22Rv1 (cell line): ENCODE measurements around the gene MUC2.

Source experiments
- H3K27ac ChIP-seq: fragments of 450-650 bp; 2 replicates; pipeline ENCODE4 v1.5.1; 2017
- CTCF ChIP-seq: fragments of 450-650 bp; IDR thresholded peaks from 2 replicates; pipeline ENCODE4 v1.5.1; 2017; ENCODE audit warnings: mild to moderate bottlenecking
- ZFX ChIP-seq: fragments of 450-650 bp; IDR thresholded peaks from 2 replicates; pipeline ENCODE4 v1.6.1; 2017; ENCODE audit warnings: antibody characterized with exemption, borderline replicate concordance

Gene MUC2

GRCh38 chr11:1049071-1049405 lies 25.6 kb upstream of the MUC2 start:
- no peak overlapping the region for H3K27ac ChIP-seq
- TF ChIP-seq CTCF (no peak), ZFX (no peak)

GRCh38 chr11:1049431-1049891 lies 25.2 kb upstream of the MUC2 start:
- no peak for TF ChIP-seq ZFX
- H3K27ac ChIP-seq, result no peak overlapping the region

GRCh38 chr11:1049911-1050580 lies 24.6 kb upstream of the MUC2 start:
- no peak overlapping the region for H3K27ac ChIP-seq
- no peak for TF ChIP-seq CTCF
- no peak for TF ChIP-seq ZFX

- H3K27ac ChIP-seq, result no peak overlapping the region
- TF ChIP-seq CTCF, result peak; percentile 96
- no peak for TF ChIP-seq ZFX
These were observed 23.9 kb upstream of the MUC2 start for GRCh38 chr11:1050581-1051355.

GRCh38 chr11:1051356-1052132 lies 23.1 kb upstream of the MUC2 start:
- H3K27ac ChIP-seq, result no peak overlapping the region
- TF ChIP-seq CTCF (peak; percentile 58), ZFX (no peak)

GRCh38 chr11:1052133-1053011 lies 22.3 kb upstream of the MUC2 start:
- no peak overlapping the region for H3K27ac ChIP-seq

More at GRCh38 chr11:1052133-1053011, 22.3 kb upstream of the MUC2 start:
- no peak for TF ChIP-seq ZFX
- no peak for TF ChIP-seq CTCF
